Esophagus (tissue), 2 donors: Measurements from ENCODE around the gene ARID1B. TPM values are rescaled to one million over a fixed set of nuclear protein-coding genes. Genes with fewer than 3 reads are reported as not detected.

Experiments used
- H3K27ac ChIP-seq, 2 donors: one replicate each; pipeline ENCODE4 v1.5.1; 2013; ENCODE audit warnings: low read depth in 2 of 2, mild to moderate bottlenecking in 2 of 2, inconsistent platforms in 1 of 2, low read length in 1 of 2, moderate library complexity in 1 of 2
- H3K27me3 ChIP-seq, 2 donors: one replicate each; pipeline ENCODE4 v1.6.1; 2013; ENCODE audit warnings: low read length in 2 of 2, control low read depth in 1 of 2, mild to moderate bottlenecking in 1 of 2; ENCODE audit not compliant: insufficient read depth in 2 of 2, control insufficient read depth in 1 of 2
- H3K36me3 ChIP-seq, 2 donors: one replicate each; pipeline ENCODE4 v1.6.1; 2013; ENCODE audit warnings: low read length in 1 of 2; ENCODE audit not compliant: control insufficient read depth in 2 of 2, insufficient read depth in 2 of 2
- H3K4me1 ChIP-seq, 2 donors: one replicate each; pipeline ENCODE4 v1.6.1; 2013; ENCODE audit warnings: low read length in 1 of 2; ENCODE audit not compliant: control insufficient read depth in 2 of 2, insufficient read depth in 2 of 2
- H3K4me3 ChIP-seq, 2 donors: one replicate each; pipeline ENCODE4 v1.5.1; 2013; ENCODE audit warnings: low read length in 2 of 2, mild to moderate bottlenecking in 2 of 2, low read depth in 1 of 2, moderate library complexity in 1 of 2
- H3K9me3 ChIP-seq, 2 donors: one replicate each; pipeline ENCODE4 v1.6.1; 2013; ENCODE audit warnings: mild to moderate bottlenecking in 2 of 2, low read depth in 1 of 2, low read length in 1 of 2, moderate library complexity in 1 of 2; ENCODE audit not compliant: control insufficient read depth in 2 of 2, insufficient read depth in 1 of 2
- WGBS, 2 donors: extraction: QIAGEN DNeasy Blood & Tissue Kit; methylation state at CpG; one replicate each; pipeline ENCODE4 v1.1.7; 2013; 5-methylcytosine and 5-hydroxymethylcytosine counted together
- polyA plus RNA-seq, 2 donors: library from polyadenylated mRNA; stranded (reverse); fragments of 200-250 nt; gene quantifications; one replicate each; pipeline ENCODE4 v1.2.3, GENCODE V29; 2013
- donor health status: healthy with polysubstance abuse.
- donor health status: Bipolar disorder and iron deficiency.

The ARID1B gene
- polyA plus RNA-seq, 2 donors, result 15.9 to 16.1 TPM

GRCh38 chr6:157148391-157149323 lies 371.5 kb downstream of the ARID1B start:
- H3K27me3 ChIP-seq, result no peaks in the 10 kb centered on the region
- H3K36me3 ChIP-seq, result peaks cover 3 to 9% of the 10 kb centered on the region in 2 donors
- H3K4me3 ChIP-seq, result no peak overlapping the region
- peak overlapping the region; percentile 53 to 87 for H3K27ac ChIP-seq
- peaks cover 4% of the 10 kb centered on the region in 2 donors for H3K4me1 ChIP-seq
- no peaks in the 10 kb centered on the region for H3K9me3 ChIP-seq
- WGBS, 2 donors, result 45 to 61% methylated on average over 25 of the region's 25 CpGs

- Histone ChIP-seq H3K4me1 (peaks cover 4% of the 10 kb centered on the region in 2 donors), H3K4me3 (no peak overlapping the region), H3K27ac (no peak overlapping the region), H3K9me3 (no peaks in the 10 kb centered on the region), H3K36me3 (peaks cover 3 to 9% of the 10 kb centered on the region in 2 donors), H3K27me3 (no peaks in the 10 kb centered on the region)
- 91 to 95% methylated on average over 6 of the region's 6 CpGs for WGBS, 2 donors
These were observed 372.9 kb downstream of the ARID1B start for GRCh38 chr6:157150076-157150475.

GRCh38 chr6:157151029-157151428 lies 373.9 kb downstream of the ARID1B start:
- H3K27me3 ChIP-seq, result no peaks in the 10 kb centered on the region
- H3K36me3 ChIP-seq, result peaks cover 3 to 9% of the 10 kb centered on the region in 2 donors
- H3K9me3 ChIP-seq, result no peaks in the 10 kb centered on the region
- WGBS, 2 donors, result 91 to 92% methylated on average over 11 of the region's 11 CpGs
- no peak overlapping the region for H3K27ac ChIP-seq
- H3K4me1 ChIP-seq, result peaks cover 4% of the 10 kb centered on the region in 2 donors
- H3K4me3 ChIP-seq, result no peak overlapping the region

- H3K9me3 ChIP-seq, result no peaks in the 10 kb centered on the region
- H3K4me1 ChIP-seq, result peaks cover 4% of the 10 kb centered on the region in 2 donors
- H3K36me3 ChIP-seq, result peaks cover 3 to 15% of the 10 kb centered on the region in 2 donors
- H3K27ac ChIP-seq, result no peak overlapping the region
- no peak overlapping the region for H3K4me3 ChIP-seq
- no peaks in the 10 kb centered on the region for H3K27me3 ChIP-seq
- WGBS, 2 donors, result 52 to 61% methylated on average over 3 of the region's 3 CpGs
These were observed 374.8 kb downstream of the ARID1B start for GRCh38 chr6:157151989-157152388.

GRCh38 chr6:157152556-157152955 lies 375.4 kb downstream of the ARID1B start:
- Histone ChIP-seq H3K9me3 (no peaks in the 10 kb centered on the region), H3K4me1 (peaks cover 4% of the 10 kb centered on the region in 2 donors), H3K36me3 (peaks cover 4 to 15% of the 10 kb centered on the region in 2 donors), H3K27me3 (no peaks in the 10 kb centered on the region), H3K27ac (no peak overlapping the region), H3K4me3 (no peak overlapping the region)
- 70 to 76% methylated on average over 3 of the region's 3 CpGs for WGBS, 2 donors

- H3K9me3 ChIP-seq, result no peaks in the 10 kb centered on the region
- H3K4me3 ChIP-seq, result no peak overlapping the region
- H3K36me3 ChIP-seq, result peaks cover 5 to 9% of the 10 kb centered on the region in 2 donors
- H3K4me1 ChIP-seq, result no peaks in the 10 kb centered on the region
- H3K27me3 ChIP-seq, result no peaks in the 10 kb centered on the region
- no peak overlapping the region for H3K27ac ChIP-seq
- 89 to 93% methylated on average over 3 of the region's 3 CpGs for WGBS, 2 donors
These were observed 378.6 kb downstream of the ARID1B start for GRCh38 chr6:157155804-157156203.

- WGBS, 2 donors, result 92 to 94% methylated on average over 9 of the region's 9 CpGs
- H3K36me3 ChIP-seq, result peaks cover 5 to 6% of the 10 kb centered on the region in 2 donors
These were observed 380.1 kb downstream of the ARID1B start for GRCh38 chr6:157157258-157157657.

GRCh38 chr6:157158456-157158855 lies 381.3 kb downstream of the ARID1B start:
- Histone ChIP-seq H3K27me3 (no peaks in the 10 kb centered on the region), H3K27ac (no peak overlapping the region), H3K36me3 (peaks cover 5 to 6% of the 10 kb centered on the region in 2 donors), H3K4me3 (no peak overlapping the region), H3K9me3 (no peaks in the 10 kb centered on the region), H3K4me1 (no peaks in the 10 kb centered on the region)
- 85 to 91% methylated on average over 4 of the region's 4 CpGs for WGBS, 2 donors

More at GRCh38 chr6:157157258-157157657, 380.1 kb downstream of the ARID1B start:
- H3K9me3 ChIP-seq, result no peaks in the 10 kb centered on the region
- H3K27me3 ChIP-seq, result no peaks in the 10 kb centered on the region
- H3K4me3 ChIP-seq, result no peak overlapping the region
- no peak overlapping the region for H3K27ac ChIP-seq
- H3K4me1 ChIP-seq, result no peaks in the 10 kb centered on the region

- no peak overlapping the region for H3K4me3 ChIP-seq
- no peaks in the 10 kb centered on the region for H3K9me3 ChIP-seq
- WGBS, 2 donors, result 86 to 92% methylated on average over 3 of the region's 3 CpGs
- no peak overlapping the region for H3K27ac ChIP-seq
- H3K4me1 ChIP-seq, result no peaks in the 10 kb centered on the region
- no peaks in the 10 kb centered on the region for H3K27me3 ChIP-seq
- peaks cover 5 to 6% of the 10 kb centered on the region in 2 donors for H3K36me3 ChIP-seq
These were observed 381.7 kb downstream of the ARID1B start for GRCh38 chr6:157158897-157159296.
